ENCODE measurements around the gene RNU5B-1. TPM values are rescaled to one million over a fixed set of nuclear protein-coding genes. Genes with fewer than 3 reads are reported as not detected.

RNU5B-1 gene
- total and polyA plus RNA-seq, 9 of the 15 experiments (the other 6 are each of a cell fraction or from before 2014, with no cell fraction given) = 14.2 TPM; not detected in 8

GRCh38 chr15:65318870-65319356, 14.4 kb downstream of the RNU5B-1 start (continued):
- TF ChIP-seq MLLT1 (IDR thresholded peaks at IDR 0.05) (0 out of 4 replicates have a peak, but pooled peaks have one; percentile 22 to 35), NR2F6 (CRISPR knock-in tag; IDR thresholded peaks at IDR 0.05) (no peak), CEBPG (CRISPR knock-in tag; IDR thresholded peaks at IDR 0.05) (no peak), CEBPG (tag; conservative IDR thresholded peaks at IDR 0.05 in 1 of 2, IDR thresholded peaks at IDR 0.05 in 1 of 2) (no peak), SREBF2 (CRISPR knock-in tag; IDR thresholded peaks at IDR 0.05) (no peak), CC2D1A (IDR thresholded peaks at IDR 0.05) (peak; percentile 84), TBP (optimal IDR thresholded peaks at IDR 0.05; ENCODE audit: low read depth, low read length) (no peak), JUND (IDR thresholded peaks at IDR 0.05; ENCODE audit: borderline replicate concordance, low read depth, low read length) (0 out of 2 replicates have a peak, but pooled peaks have one; percentile 46), JUND (tag; IDR thresholded peaks at IDR 0.05; ENCODE audit: borderline replicate concordance, low read depth, low read length) (no peak; the same call in 2 of the 3 replicates), CREB3L1 (IDR thresholded peaks at IDR 0.05; ENCODE audit: borderline replicate concordance, low read depth) (no peak), HDGF (IDR thresholded peaks at IDR 0.05) (peak; percentile 42; the same call in 1 of the 2 replicates), TCF15 (CRISPR knock-in tag; IDR thresholded peaks at IDR 0.05) (no peak), FOXP1 (CRISPR knock-in tag; IDR thresholded peaks at IDR 0.05) (no peak), FOXK1 (CRISPR knock-in tag; IDR thresholded peaks at IDR 0.05; ENCODE audit: borderline replicate concordance) (no peak), ZBTB12 (CRISPR knock-in tag; IDR thresholded peaks at IDR 0.05) (no peak), KHSRP (IDR thresholded peaks at IDR 0.05) (no peak), MYC (IDR thresholded peaks at IDR 0.05; ENCODE audit: low read depth, low read length) (peak; percentile 54; the same call in 1 of the 2 replicates), MYC (CRISPR knock-in tag; IDR thresholded peaks at IDR 0.05; ENCODE audit: borderline replicate concordance, low read depth) (no peak)

Measured in K562 (cell line).